ENCODE measurements around the gene KLHL22. TPM values are rescaled to one million over a fixed set of nuclear protein-coding genes. Genes with fewer than 3 reads are reported as not detected.

The KLHL22 gene
- total RNA-seq, 2 donors from 2014 or later: 16.3 to 20.0 TPM

GRCh38 chr22:20429254-20430100 lies 66.1 kb downstream of the KLHL22 start:
- intact Hi-C loops (cut with DNase I): no loop called here
- peak; percentile 86 for DNase-seq (ENCODE audit: low spot score)

- DNase-seq (ENCODE audit: low spot score): peak; percentile 63
- intact Hi-C loops (cut with DNase I): no loop called here
Measured at GRCh38 chr22:20428496-20429253, 66.9 kb downstream of the KLHL22 start.

GRCh38 chr22:20427945-20428417 lies 67.6 kb downstream of the KLHL22 start:
- intact Hi-C loops (cut with DNase I): no loop called here
- DNase-seq (ENCODE audit: low spot score): peak; percentile 65

GRCh38 chr22:20427104-20427944 lies 68.3 kb downstream of the KLHL22 start:
- intact Hi-C loops (cut with DNase I): no loop called here
- no peak for DNase-seq (ENCODE audit: low spot score)

- intact Hi-C loops (cut with DNase I): no loop called here
- DNase-seq (ENCODE audit: low spot score): no peak
Measured at GRCh38 chr22:20426259-20426615, 69.4 kb downstream of the KLHL22 start.

- no peak for DNase-seq (ENCODE audit: low spot score)
- intact Hi-C loops (cut with DNase I): no loop called here
Measured at GRCh38 chr22:20425566-20426258, 69.9 kb downstream of the KLHL22 start.

- peak; percentile 96 for DNase-seq (ENCODE audit: low spot score)
- intact Hi-C loops (cut with DNase I): no loop called here
Measured at GRCh38 chr22:20424932-20425565, 70.5 kb downstream of the KLHL22 start.

- no peak for DNase-seq (ENCODE audit: low spot score)
- intact Hi-C loops (cut with DNase I): no loop called here
Measured at GRCh38 chr22:20424568-20424931, 71.0 kb downstream of the KLHL22 start.

- intact Hi-C loops (cut with DNase I): no loop called here
- DNase-seq (ENCODE audit: low spot score): no peak
Measured at GRCh38 chr22:20423906-20424551, 71.6 kb downstream of the KLHL22 start.

- intact Hi-C loops (cut with DNase I): no loop called here
- DNase-seq (ENCODE audit: low spot score): no peak
Measured at GRCh38 chr22:20423008-20423905, 72.3 kb downstream of the KLHL22 start.

- DNase-seq (ENCODE audit: low spot score): no peak
- intact Hi-C loops (cut with DNase I): no loop called here
Measured at GRCh38 chr22:20422271-20423007, 73.2 kb downstream of the KLHL22 start.

- peak; percentile 15 for DNase-seq (ENCODE audit: low spot score)
- intact Hi-C loops (cut with DNase I): loop anchor here in 1 of 2 donors (2.0 kb wide), 1 partner anchor 33 kb away; no protein-coding TSS in a partner anchor
Measured at GRCh38 chr22:20421507-20421874, 74.1 kb downstream of the KLHL22 start.

- DNase-seq (ENCODE audit: low spot score): peak; percentile 19
- intact Hi-C loops (cut with DNase I): loop anchor here in 1 of 2 donors (2.0 kb wide), 1 partner anchor 35 kb away; no protein-coding TSS in a partner anchor
Measured at GRCh38 chr22:20420157-20420842, 75.3 kb downstream of the KLHL22 start.

GRCh38 chr22:20419664-20419951 lies 76.0 kb downstream of the KLHL22 start:
- intact Hi-C loops (cut with DNase I): loop anchor here in 1 of 2 donors (5.0 kb wide), 1 partner anchor 78 kb away; the partner anchor contains the start of gene KLHL22
- DNase-seq (ENCODE audit: low spot score): peak; percentile 16

GRCh38 chr22:20418211-20418788 lies 77.3 kb downstream of the KLHL22 start:
- peak; percentile 94 for DNase-seq (ENCODE audit: low spot score)
- intact Hi-C loops (cut with DNase I): loop anchor here in 1 of 2 donors (5.0 kb wide), 1 partner anchor 79 kb away; the partner anchor contains the start of gene KLHL22
